Endodermal cell (in vitro differentiated cells): ENCODE measurements around the gene ABHD5. TPM values are rescaled to one million over a fixed set of nuclear protein-coding genes. Genes with fewer than 3 reads are reported as not detected.

Experiments
- DNase-seq: peaks from one replicate; pipeline ENCODE4 v3.0.0-alpha.2; 2017
- H3K27ac ChIP-seq: 2 replicates; pipeline ENCODE4 v1.5.1; 2013; ENCODE audit warnings: mild to moderate bottlenecking, low read depth, low read length, moderate library complexity
- H3K27me3 ChIP-seq: 2 replicates; pipeline ENCODE4 v1.6.1; 2013; ENCODE audit warnings: mild to moderate bottlenecking, low read length, moderate library complexity; ENCODE audit not compliant: insufficient read depth, control insufficient read depth, poor library complexity, severe bottlenecking
- H3K36me3 ChIP-seq: 2 replicates; pipeline ENCODE4 v1.7.0; 2013; ENCODE audit warnings: mild to moderate bottlenecking, low read length, moderate library complexity; ENCODE audit not compliant: control insufficient read depth, insufficient read depth
- H3K4me1 ChIP-seq: one replicate; pipeline ENCODE4 v1.7.0; 2013; ENCODE audit warnings: low read length; ENCODE audit not compliant: control insufficient read depth, insufficient read depth
- H3K4me3 ChIP-seq: 2 replicates; pipeline ENCODE4 v1.5.1; 2013; ENCODE audit warnings: mild to moderate bottlenecking, low read length, moderate library complexity
- H3K9ac ChIP-seq: 2 replicates; pipeline ENCODE4 v1.6.1; 2013; ENCODE audit warnings: mild to moderate bottlenecking, low read length, moderate library complexity; ENCODE audit not compliant: poor library complexity, severe bottlenecking; ENCODE audit errors: extremely low read depth
- H3K9me3 ChIP-seq: 2 replicates; pipeline ENCODE4 v1.6.1; 2013; ENCODE audit warnings: mild to moderate bottlenecking, low read length, moderate library complexity; ENCODE audit not compliant: control insufficient read depth
- H3K27ac Mint-ChIP-seq: 2 replicates; pipeline ENCODE4 v1.8.0; 2020; ENCODE audit warnings: mixed read lengths
- H3K27me3 Mint-ChIP-seq: 2 replicates; pipeline ENCODE4 v1.8.0; 2021; ENCODE audit warnings: mild to moderate bottlenecking, mixed read lengths; ENCODE audit not compliant: insufficient read depth
- H3K36me3 Mint-ChIP-seq: 2 replicates; pipeline ENCODE4 v1.8.0; 2020; ENCODE audit warnings: low read depth, mixed read lengths
- H3K4me1 Mint-ChIP-seq: 2 replicates; pipeline ENCODE4 v1.8.0; 2020; ENCODE audit warnings: mixed read lengths
- H3K4me3 Mint-ChIP-seq: 2 replicates; pipeline ENCODE4 v1.8.0; 2020; ENCODE audit warnings: mild to moderate bottlenecking, moderate library complexity, mixed read lengths
- H3K9me3 Mint-ChIP-seq: 2 replicates; pipeline ENCODE4 v1.8.0; 2020; ENCODE audit warnings: mild to moderate bottlenecking, mixed read lengths
- WGBS, 2 experiments: methylation state at CpG; one replicate each; pipeline versions ENCODE4 v1.1.5 to v1.1.7; 2013; ENCODE audit warnings: missing lambda C conversion rate in 2 of 2, mixed read lengths in 1 of 2; ENCODE audit not compliant: insufficient coverage in 1 of 2, insufficient read length in 1 of 2; 5-methylcytosine and 5-hydroxymethylcytosine counted together
- total RNA-seq, 2 donors: library from RNA; stranded (reverse); fragmentation: NEBNext Ultra II Directional in 1 of 2; extraction: Animal tissue kit (Norgen Biotek cat#: 25700) in 1 of 2; gene quantifications; 2 replicates in 1 of 2; 3 replicates in 1 of 2; pipeline ENCODE4 v1.2.1, GENCODE V29; 2021
- TF ChIP-seq, protein P1 (sequence below): fragments of 200-600 bp; sonication (generic); conservative IDR thresholded peaks from 2 replicates; pipeline ENCODE4 v1.5.0; 2021; ENCODE audit warnings: antibody characterized with exemption, mild to moderate bottlenecking

Gene ABHD5
- total RNA-seq, 2 donors from 2014 or later = 20.5 to 24.1 TPM

DNA sequence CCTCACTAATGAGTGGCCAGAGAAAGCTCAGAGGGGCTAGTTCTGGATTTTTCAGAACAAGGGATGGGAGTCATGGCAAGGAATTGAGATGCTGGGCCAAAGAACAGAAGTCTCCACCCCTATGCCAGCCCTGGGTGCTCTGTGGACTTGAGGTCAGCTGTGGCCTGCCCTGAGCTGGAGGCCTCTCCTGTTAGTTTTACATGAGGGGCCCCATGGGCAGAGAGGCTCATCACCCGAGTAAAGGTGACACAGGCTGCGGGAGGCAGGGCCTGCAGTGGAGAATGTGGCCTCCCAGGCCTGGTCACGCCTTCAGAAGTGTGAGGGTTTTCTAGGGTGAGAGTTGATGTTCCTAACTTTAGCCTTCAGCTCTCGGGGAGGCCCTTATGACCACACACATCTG lies 44.9 kb downstream of the ABHD5 start:
- TF ChIP-seq, protein P1, sequence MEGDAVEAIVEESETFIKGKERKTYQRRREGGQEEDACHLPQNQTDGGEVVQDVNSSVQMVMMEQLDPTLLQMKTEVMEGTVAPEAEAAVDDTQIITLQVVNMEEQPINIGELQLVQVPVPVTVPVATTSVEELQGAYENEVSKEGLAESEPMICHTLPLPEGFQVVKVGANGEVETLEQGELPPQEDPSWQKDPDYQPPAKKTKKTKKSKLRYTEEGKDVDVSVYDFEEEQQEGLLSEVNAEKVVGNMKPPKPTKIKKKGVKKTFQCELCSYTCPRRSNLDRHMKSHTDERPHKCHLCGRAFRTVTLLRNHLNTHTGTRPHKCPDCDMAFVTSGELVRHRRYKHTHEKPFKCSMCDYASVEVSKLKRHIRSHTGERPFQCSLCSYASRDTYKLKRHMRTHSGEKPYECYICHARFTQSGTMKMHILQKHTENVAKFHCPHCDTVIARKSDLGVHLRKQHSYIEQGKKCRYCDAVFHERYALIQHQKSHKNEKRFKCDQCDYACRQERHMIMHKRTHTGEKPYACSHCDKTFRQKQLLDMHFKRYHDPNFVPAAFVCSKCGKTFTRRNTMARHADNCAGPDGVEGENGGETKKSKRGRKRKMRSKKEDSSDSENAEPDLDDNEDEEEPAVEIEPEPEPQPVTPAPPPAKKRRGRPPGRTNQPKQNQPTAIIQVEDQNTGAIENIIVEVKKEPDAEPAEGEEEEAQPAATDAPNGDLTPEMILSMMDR = no peak
- Mint-ChIP-seq H3K4me3 (no peak overlapping the region), H3K9me3 (no peaks in the 10 kb centered on the region), H3K4me1 (peaks cover 26% of the 10 kb centered on the region), H3K36me3 (peaks cover 10% of the 10 kb centered on the region), H3K27ac (no peak overlapping the region), H3K27me3 (no peaks in the 10 kb centered on the region)
- Histone ChIP-seq H3K27ac (no peak overlapping the region), H3K4me1 (peaks cover 5% of the 10 kb centered on the region), H3K4me3 (no peak overlapping the region), H3K27me3 (no peaks in the 10 kb centered on the region), H3K36me3 (no peaks in the 10 kb centered on the region), H3K9me3 (no peaks in the 10 kb centered on the region), H3K9ac (no peak overlapping the region)
- WGBS, 2 experiments = 93% methylated on average over 3 of the region's 4 CpGs; no CpG with 5 or more reads in 1 of the 2 experiments
- no peak for DNase-seq

GRCh38 chr3:43736558-43737440 lies 46.1 kb downstream of the ABHD5 start:
- TF ChIP-seq, protein P1 = no peak
- DNase-seq = no peak
- Histone ChIP-seq H3K9ac (no peak overlapping the region), H3K36me3 (no peaks in the 10 kb centered on the region), H3K27me3 (no peaks in the 10 kb centered on the region), H3K27ac (no peak overlapping the region), H3K9me3 (no peaks in the 10 kb centered on the region), H3K4me3 (no peak overlapping the region), H3K4me1 (peaks cover 5% of the 10 kb centered on the region)
- 88 to 96% methylated on average over 6 to 8 of the region's 8 CpGs for WGBS, 2 experiments
- peaks cover 6% of the 10 kb centered on the region for H3K36me3 Mint-ChIP-seq
- no peak overlapping the region for H3K27ac Mint-ChIP-seq
- peaks cover 26% of the 10 kb centered on the region for H3K4me1 Mint-ChIP-seq
- no peaks in the 10 kb centered on the region for H3K9me3 Mint-ChIP-seq
- no peaks in the 10 kb centered on the region for H3K27me3 Mint-ChIP-seq
- no peak overlapping the region for H3K4me3 Mint-ChIP-seq

DNA sequence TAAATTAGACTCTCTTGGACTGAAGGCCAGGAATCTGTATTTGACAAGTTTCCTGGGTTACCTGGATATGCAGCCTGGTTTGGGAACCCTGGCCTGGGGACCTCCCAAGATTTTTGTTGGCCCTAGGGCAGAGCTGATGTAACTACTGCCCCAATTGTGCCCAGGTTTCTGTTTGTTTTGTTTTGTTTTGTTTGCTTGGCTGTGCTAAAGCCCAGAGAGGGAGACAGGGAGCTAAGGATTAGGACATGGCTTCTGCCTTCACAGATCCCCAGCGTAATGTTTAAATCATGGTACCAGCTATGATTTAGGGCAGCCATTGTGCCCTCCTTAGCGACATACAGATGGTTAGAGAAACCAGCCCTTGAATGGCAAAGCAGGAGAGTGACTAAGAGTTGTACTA lies 47.6 kb downstream of the ABHD5 start:
- Histone ChIP-seq H3K9me3 (no peaks in the 10 kb centered on the region), H3K4me1 (peaks cover 5% of the 10 kb centered on the region), H3K27ac (no peak overlapping the region), H3K36me3 (no peaks in the 10 kb centered on the region), H3K27me3 (no peaks in the 10 kb centered on the region), H3K4me3 (no peak overlapping the region), H3K9ac (no peak overlapping the region)
- 80 to 96% methylated on average over 2 of the region's 2 CpGs for WGBS, 2 experiments
- Mint-ChIP-seq H3K4me3 (no peak overlapping the region), H3K4me1 (peaks cover 22% of the 10 kb centered on the region), H3K27me3 (no peaks in the 10 kb centered on the region), H3K36me3 (no peaks in the 10 kb centered on the region), H3K9me3 (no peaks in the 10 kb centered on the region), H3K27ac (no peak overlapping the region)
- TF ChIP-seq, protein P1 = no peak
- peak; percentile 31 for DNase-seq
